GM19397 (cell line): ENCODE data around the gene NRARP.
"Not testable (repeated sequence)": the region's sequence is repeated elsewhere in the genome, so short reads cannot be mapped to it uniquely, and the experiment has no call there.

Source experiments
- ATAC-seq: cut with Tn5 transposase; IDR thresholded peaks from one replicate; pipeline ENCODE4 v1.9.1; 2021; ENCODE audit warnings: mild to moderate bottlenecking, moderate library complexity; ENCODE audit not compliant: unreplicated experiment

Gene NRARP

GRCh38 chr9:137266162-137266527 lies 35.9 kb downstream of the NRARP start:
- no peak for ATAC-seq

DNA sequence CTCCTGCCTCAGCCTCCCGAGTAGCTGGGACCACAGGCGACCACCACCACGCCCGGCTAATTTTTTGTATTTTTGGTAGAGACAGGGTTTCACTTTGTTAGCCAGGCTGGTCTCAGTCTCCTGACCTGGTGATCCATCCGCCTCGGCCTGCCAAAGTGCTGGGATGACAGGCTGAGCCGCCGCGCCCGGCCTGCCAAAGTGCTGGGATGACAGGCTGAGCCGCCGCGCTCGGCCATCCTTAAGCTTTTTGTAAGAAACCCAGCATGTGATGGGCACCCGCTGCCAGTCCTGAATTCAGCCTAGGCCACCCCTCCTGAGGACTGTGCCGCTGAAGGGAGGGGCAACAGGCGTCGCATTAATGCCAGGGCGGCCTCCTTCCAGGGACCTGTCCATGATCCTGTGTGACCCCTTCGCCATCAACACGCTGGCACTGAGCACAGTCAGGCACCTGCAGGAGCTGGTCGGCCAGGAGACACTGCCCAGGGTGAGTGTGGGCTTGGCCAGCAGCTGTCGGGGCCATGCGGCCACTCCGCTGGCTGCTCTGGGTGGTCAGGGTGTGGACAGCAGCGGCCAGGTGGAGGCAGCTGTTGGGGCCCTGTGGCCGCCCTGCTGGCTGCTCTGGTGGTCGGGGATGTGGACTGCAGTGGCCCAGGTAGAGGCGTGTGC lies 36.4 kb downstream of the NRARP start:
- no peak for ATAC-seq

DNA sequence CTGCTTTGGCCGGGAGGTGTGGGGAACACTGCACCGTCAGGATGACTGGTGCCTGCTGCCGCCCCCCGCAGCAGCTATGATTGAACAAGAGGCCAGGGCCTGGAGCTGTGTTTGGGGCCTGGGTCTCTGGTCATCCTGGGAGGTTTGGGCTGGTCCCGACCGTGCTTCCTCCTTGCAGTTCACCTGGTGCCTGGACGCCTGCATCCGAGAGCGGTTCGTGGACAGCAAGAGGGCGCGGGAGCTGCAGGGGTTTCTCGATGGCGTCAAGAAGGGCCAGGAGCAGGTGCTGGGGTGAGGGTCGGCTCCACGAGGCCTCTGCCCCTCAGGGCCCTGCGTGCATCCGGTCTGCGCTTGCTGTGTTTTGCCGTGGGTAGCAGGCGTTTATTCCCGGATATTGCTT lies 38.0 kb downstream of the NRARP start:
- ATAC-seq = no peak

GRCh38 chr9:137263506-137263905 lies 38.6 kb downstream of the NRARP start:
- ATAC-seq = no peak

DNA sequence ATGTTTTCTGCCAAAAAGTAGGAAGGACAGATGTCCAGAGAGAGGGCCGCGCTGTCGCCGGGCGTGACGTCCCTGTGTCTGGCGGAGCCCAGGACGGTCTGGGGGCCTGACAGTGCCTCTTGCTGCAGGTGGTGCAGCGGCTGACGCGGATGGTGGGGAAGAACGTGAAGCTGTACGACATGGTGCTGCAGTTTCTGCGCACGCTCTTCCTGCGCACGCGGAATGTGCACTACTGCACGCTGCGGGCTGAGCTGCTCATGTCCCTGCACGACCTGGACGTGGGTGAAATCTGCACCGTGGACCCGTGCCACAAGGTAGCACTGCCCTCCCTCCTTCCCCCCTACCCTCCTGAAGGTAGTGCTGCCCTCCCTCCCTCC lies 39.2 kb downstream of the NRARP start:
- ATAC-seq = no peak

DNA sequence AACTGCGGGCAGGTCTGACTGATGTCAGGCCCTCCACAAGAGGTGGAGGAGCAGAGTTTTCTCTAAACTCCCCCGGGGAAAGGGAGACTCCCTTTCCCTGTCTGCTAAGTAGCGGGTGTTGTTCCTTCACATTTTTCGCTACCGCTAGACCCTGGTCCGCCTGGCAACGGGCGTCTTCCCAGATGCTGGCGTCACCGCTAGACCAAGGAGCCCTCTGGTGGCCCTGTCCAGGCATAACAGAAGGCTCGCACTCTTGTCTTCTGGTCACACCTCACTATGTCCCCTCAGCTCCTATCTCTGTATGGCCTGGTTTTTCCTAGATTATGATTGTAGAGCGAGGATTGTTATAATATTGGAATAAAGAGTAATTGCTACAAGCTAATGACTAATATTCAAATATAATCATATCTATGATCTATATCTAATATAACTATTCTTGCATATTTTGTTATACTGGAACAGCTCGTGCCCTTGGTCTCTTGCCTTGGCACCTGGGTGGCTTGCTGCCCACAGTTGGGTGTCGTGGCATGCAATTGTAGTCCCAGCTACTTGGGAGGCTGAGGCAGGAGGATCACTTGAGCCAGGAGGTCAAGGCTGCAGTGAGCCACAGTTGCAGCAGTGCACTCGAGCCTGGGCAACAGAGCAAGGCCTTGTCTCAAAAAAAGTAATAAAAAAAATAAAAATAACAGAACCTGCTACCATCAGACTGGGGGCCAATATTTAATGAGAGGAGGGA lies 39.7 kb downstream of the NRARP start:
- ATAC-seq = not testable (repeated sequence)

DNA sequence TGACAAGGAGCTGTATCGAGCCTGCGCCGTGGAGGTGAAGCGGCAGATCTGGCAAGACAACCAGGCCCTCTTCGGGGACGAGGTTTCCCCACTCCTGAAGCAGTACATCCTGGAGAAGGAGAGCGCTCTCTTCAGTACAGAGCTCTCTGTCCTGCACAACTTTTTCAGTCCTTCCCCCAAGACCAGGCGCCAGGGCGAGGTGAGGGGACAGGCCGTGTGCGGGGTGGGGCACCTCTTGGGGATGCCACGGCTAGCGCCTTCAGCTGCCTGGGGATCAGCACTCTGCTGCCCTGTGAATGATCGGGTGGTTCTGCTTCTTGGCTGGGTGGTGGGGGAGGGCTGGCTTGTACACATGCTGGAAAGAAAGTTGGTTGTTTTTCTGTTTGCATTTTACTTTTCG lies 45.2 kb downstream of the NRARP start:
- no peak for ATAC-seq

DNA sequence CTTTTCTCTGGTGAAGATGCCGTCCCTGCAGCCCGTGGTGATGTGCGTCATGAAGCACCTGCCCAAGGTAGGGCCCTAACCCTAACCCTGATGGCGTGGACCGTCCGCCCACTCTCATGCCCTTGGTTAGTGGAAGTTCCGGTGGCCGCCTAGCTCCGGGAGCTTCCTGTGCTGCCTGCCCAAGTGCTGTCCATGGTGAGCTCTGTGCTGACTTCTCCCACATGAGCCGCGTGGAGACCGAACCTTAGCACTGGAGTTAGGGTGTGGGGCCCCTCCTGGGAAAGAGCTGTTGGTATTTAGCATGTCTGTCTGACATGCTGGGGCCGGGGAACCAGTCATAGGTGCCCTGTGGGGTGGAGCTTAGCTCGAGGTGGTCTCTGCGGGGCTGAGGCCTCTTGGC lies 45.7 kb downstream of the NRARP start:
- no peak for ATAC-seq

DNA sequence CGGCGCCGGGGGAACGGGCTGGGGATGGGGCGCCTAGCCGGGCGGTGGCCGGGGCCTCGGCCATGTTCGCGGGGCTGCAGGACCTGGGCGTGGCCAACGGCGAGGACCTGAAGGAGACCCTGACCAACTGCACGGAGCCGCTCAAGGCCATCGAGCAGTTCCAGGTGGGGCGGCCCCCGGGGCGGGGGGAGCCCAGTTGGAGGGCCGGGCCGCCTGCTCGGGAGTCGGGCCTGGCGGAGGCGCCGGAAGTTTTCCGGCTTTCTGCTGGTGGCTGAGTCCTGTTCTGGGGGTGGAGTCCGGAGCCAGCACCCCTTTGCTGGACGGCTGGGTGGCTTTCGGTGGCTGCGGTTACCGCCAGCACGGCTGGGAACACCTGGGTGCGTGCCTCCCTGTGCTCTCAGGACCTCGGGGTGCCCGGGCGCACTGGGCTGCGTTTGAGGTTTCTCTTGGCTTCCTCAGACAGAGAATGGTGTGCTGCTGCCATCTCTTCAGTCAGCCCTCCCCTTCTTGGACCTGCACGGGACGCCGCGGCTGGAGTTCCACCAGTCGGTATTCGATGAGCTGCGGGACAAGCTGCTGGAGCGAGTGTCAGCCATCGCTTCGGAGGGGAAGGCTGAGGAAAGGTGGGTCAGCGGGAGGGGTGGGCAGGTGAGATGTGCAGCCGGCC lies 46.5 kb downstream of the NRARP start:
- ATAC-seq = no peak

GRCh38 chr9:137254624-137255447 lies 47.2 kb downstream of the NRARP start, which contains the start of gene NELFB:
Gene NELFB, plus strand, starts transcription at chr9:137255327.
- peak; percentile 88 for ATAC-seq

DNA sequence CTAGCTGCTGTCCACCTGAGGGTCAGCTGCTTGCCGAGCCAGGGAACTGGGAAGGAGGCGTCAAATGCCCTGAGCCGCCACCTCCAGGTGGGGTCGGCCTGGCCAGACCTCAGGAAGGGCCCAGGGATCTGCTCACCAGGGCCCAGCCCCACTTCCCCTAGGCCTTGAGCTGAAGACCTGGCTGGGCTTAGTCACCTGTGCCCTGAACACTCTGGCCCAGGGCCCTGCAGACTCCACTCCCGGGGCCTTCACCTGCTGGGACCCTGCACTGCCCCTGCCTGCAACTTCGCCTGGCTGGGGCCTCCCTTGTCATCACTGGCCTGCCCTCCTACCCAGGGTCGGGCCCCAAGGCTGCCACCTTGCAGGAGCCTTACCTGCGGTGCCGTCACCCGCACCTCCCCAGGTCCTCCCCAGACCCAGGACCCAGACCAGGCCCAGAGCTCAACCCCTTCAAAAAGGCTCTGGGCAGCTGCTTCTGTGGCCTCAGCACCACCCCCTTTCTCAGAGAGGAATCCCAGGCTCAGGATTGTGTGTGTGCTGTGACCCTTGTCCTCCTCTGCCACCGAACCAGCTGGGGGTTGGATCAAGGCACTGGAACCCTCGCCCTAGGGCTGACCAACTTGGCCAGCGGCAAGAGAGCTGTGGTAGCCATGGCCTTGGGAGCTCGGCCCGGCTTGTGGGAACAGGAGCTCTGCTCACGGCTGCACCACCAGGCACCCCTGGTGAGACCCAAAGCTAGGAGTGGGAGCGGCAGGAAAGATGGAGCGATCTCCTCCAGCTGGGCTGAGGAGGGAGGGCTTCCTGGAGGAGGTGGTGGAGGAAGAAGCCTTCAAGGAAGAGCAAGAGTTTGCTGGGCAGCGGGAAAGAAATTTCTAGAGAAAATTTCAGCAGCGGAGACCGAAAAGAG lies 48.1 kb downstream of the NRARP start:
- ATAC-seq = no peak

DNA sequence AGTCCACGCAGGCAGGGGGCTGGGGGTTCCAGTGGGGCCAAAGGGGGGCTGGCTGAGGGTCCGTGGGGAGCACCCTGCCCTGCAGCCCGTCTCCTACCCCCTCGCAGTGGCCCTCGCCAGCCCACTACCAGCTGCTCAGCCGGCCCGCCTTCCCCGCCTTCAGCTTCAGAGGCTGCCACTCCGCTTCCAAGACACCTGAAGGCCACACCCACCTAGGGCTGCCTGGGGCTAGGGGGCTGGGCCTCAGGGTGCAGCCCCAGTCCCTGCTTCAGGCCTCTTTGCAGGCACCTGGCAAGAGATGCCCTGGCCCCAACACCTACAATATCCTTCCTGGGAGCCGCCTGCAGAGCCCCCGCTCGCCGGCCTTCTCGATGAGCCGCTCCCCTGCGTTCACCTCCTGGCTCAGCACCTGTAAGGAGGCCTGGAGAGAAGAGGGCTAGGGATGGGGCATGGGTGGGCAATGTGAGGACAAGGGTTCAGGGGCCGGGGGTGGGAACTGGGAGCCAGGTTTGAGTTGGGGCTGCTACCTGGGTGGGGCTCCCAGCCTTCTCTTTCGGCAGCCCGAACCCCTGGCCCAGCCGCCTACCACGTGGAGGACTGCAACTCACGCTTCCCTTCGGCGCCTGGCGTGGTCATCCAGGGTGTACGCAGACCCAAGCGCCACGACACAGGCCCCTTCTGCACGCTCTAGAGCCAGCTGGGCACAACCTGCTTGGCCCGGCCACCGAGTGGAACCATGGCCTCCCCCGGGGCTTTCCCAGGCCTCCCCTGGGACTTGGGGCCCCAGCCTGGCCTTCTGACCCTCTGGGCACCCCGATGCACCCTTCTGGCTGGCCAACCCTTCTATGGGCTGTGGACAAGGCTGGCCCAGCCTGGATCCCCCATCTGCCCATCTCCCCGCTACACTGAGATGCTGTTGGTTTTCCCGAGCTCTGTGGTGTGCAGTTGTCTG lies 49.2 kb downstream of the NRARP start:
- no peak for ATAC-seq

GRCh38 chr9:137251490-137252268 lies 50.4 kb downstream of the NRARP start:
- no peak for ATAC-seq

GRCh38 chr9:137251194-137251461 lies 50.9 kb downstream of the NRARP start, which contains the start of gene STPG3:
Gene STPG3, plus strand, starts transcription at chr9:137251286. Its CDS starts 1 bp downstream, at chr9:137251287.
- no peak for ATAC-seq

DNA sequence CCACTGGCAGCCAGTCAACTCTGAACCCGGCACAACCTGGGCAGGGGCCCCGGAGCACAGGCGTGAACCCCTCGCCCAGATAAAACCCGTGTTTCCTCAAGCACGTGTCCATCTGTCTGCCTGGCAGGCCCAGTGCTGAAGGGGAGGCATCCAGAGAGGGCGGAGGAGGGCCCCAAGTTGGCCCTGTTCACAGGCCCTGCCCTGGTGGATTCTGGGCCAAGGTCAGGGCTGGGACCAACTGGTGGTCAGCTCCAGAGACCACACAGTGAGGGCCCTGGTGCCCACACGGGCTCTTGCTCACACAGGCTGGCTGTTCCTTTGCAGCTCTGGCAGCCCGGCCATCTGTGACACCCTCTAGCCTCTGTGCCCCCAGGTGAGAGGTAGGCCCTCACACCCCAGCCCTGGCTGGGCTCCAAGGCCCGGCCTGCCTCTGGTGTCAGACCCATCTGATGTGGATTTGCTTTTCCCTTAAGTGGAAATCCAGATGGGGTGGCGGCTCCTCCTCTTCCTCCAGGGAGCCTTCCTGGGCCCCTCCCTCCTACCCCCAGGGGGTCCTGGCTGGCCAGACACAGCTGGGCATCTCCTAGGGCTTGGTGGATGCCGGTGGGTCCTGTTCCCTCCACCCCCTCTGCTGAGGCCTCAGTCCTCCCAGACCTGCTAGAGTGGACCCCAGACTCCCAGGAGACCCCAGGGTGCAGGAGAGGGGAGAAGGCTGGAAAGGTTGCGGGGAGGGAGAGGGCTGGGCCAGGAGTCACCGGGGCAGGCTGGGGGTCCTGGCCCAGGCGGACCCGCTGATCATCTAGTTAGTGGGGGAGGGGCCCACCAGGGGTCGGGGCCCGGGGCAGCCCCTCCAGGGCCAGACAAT lies 51.5 kb downstream of the NRARP start:
- ATAC-seq = no peak
